ENCODE results near the gene CSRP3.

- TF ChIP-seq CTCF (IDR thresholded peaks at IDR 0.05) (no peak), EP300 (IDR thresholded peaks at IDR 0.05) (no peak)
Observed at GRCh38 chr11:19160847-19161246, 40.9 kb downstream of the CSRP3 start.
